Osteoblast (primary cell): Measurements from ENCODE around the gene PCNP. TPM values are rescaled to one million over a fixed set of nuclear protein-coding genes. Genes with fewer than 3 reads are reported as not detected.
"Not testable (repeated sequence)": the region's sequence is repeated elsewhere in the genome, so short reads cannot be mapped to it uniquely, and the experiment has no call there.

Experiments used
- DNase-seq: peaks from one replicate; pipeline ENCODE4 v3.0.0; 2011; ENCODE audit warnings: low spot score, mixed read lengths; ENCODE audit not compliant: insufficient read length; ENCODE audit errors: missing footprints
- H2AFZ ChIP-seq: 2 replicates; pipeline ENCODE4 v1.6.0; 2011; ENCODE audit warnings: mild to moderate bottlenecking, low read length
- H3K27ac ChIP-seq: 2 replicates; pipeline ENCODE4 v1.5.1; 2011; ENCODE audit warnings: mild to moderate bottlenecking, low read depth, low read length, moderate library complexity
- H3K27me3 ChIP-seq: 2 replicates; pipeline ENCODE4 v1.6.0; 2012; ENCODE audit warnings: mild to moderate bottlenecking, control low read depth, inconsistent platforms, low read length, moderate library complexity; ENCODE audit not compliant: insufficient read depth
- H3K36me3 ChIP-seq: 2 replicates; pipeline ENCODE4 v1.5.1; 2011; ENCODE audit warnings: mild to moderate bottlenecking, low read length, control low read depth, moderate library complexity; ENCODE audit not compliant: insufficient read depth
- H3K4me1 ChIP-seq: 2 replicates; pipeline ENCODE4 v1.5.1; 2011; ENCODE audit warnings: mild to moderate bottlenecking, low read length, control low read depth, moderate library complexity; ENCODE audit not compliant: insufficient read depth
- H3K4me2 ChIP-seq: 2 replicates; pipeline ENCODE4 v1.6.0; 2011; ENCODE audit warnings: mild to moderate bottlenecking, low read length; ENCODE audit not compliant: insufficient read depth
- H3K4me3 ChIP-seq: fragments of 200-600 bp; sonication (generic); 3 replicates; pipeline ENCODE4 v1.5.1; 2012; ENCODE audit warnings: mild to moderate bottlenecking, low read length, inconsistent platforms; ENCODE audit not compliant: insufficient read depth
- H3K79me2 ChIP-seq: 2 replicates; pipeline ENCODE4 v1.6.0; 2012; ENCODE audit warnings: mild to moderate bottlenecking, low read length, control low read depth, inconsistent platforms; ENCODE audit not compliant: insufficient read depth
- H3K9me3 ChIP-seq: 2 replicates; pipeline ENCODE4 v1.5.1; 2011; ENCODE audit warnings: low read depth, low read length, control low read depth
- H4K20me1 ChIP-seq: 2 replicates; pipeline ENCODE4 v1.6.0; 2012; ENCODE audit warnings: mild to moderate bottlenecking, low read length, control low read depth; ENCODE audit not compliant: insufficient read depth
- total RNA-seq: library from RNA; depleted of rRNA; stranded (reverse); fragments of >200 nt; gene quantifications from 2 replicates; pipeline ENCODE4 v1.2.3, GENCODE V29; 2012
- TF ChIP-seq, protein P1 (sequence below): IDR thresholded peaks from 2 replicates; pipeline ENCODE4 v1.5.1; 2011; ENCODE audit warnings: mild to moderate bottlenecking, low read depth, low read length, moderate library complexity; ENCODE audit errors: extremely low read depth

The PCNP gene
- total RNA-seq, 1 donor, result 92.6 TPM

DNA sequence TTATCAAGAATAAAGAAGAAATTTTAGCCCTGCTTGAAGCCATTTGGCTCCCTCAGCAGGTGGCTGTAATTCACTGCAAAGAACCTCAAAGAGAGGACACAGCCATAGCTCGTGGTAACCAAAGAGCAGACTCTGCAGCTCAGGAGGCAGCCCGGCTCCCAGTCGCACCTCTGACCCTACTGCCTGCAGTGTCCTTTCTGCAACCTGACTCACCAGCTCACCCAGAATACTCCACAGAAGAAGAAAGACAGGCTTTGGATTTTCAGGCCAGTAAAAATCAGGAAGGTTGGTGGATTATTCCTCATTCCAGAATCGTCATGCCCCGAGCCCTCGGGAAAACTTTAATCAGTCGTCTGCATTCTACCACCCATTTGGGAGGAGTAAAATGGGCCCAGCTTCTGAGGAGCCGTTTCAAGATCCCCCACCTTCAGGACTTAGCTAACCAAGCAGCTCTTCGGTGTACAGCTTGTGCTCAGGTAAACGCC, 64.3 kb downstream of the PCNP start:
- no peak overlapping the region for H3K4me3 ChIP-seq
- DNase-seq, result peak; percentile 51
- TF ChIP-seq, protein P1, sequence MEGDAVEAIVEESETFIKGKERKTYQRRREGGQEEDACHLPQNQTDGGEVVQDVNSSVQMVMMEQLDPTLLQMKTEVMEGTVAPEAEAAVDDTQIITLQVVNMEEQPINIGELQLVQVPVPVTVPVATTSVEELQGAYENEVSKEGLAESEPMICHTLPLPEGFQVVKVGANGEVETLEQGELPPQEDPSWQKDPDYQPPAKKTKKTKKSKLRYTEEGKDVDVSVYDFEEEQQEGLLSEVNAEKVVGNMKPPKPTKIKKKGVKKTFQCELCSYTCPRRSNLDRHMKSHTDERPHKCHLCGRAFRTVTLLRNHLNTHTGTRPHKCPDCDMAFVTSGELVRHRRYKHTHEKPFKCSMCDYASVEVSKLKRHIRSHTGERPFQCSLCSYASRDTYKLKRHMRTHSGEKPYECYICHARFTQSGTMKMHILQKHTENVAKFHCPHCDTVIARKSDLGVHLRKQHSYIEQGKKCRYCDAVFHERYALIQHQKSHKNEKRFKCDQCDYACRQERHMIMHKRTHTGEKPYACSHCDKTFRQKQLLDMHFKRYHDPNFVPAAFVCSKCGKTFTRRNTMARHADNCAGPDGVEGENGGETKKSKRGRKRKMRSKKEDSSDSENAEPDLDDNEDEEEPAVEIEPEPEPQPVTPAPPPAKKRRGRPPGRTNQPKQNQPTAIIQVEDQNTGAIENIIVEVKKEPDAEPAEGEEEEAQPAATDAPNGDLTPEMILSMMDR, result no peak
- H3K9me3 ChIP-seq, result no peaks in the 10 kb centered on the region
- no peak overlapping the region for H3K4me2 ChIP-seq
- H3K79me2 ChIP-seq, result no peaks in the 10 kb centered on the region
- H2AFZ ChIP-seq, result no peak overlapping the region
- H3K27ac ChIP-seq, result no peak overlapping the region
- H3K36me3 ChIP-seq, result no peaks in the 10 kb centered on the region
- no peaks in the 10 kb centered on the region for H4K20me1 ChIP-seq
- H3K4me1 ChIP-seq, result peaks cover 4% of the 10 kb centered on the region
- H3K27me3 ChIP-seq, result peaks cover 2% of the 10 kb centered on the region

DNA sequence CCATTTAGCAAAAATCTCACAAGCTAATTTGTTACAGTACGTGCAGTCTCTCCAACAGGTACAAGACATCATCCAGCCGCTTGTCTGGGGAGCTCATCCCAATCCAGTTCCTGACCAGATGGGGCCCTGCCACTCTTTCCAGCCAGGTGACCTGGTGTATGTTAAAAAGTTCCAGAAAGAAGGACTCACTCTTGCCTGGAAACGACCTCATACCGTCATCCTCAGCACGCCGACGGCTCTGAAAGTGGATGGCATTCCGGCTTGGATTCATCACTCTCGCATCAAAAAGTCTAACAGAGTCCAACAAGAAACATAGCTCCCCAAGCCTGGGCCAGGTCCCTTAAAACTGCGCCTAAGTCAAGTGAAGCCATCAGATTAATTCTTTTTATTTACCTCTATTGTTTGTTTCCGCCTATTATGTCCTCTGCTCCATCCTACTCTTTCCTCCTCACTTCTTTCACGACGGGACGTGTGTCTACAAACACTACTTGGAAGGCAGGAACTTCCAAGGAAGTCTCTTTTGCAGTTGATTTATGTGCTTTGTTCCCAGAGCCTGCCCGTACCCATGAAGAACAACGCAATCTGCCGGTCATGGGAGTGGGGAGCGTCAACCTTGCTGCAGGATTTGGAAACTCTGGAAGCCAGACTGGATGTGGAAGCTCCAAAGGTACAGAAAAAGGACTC, 65.4 kb downstream of the PCNP start:
- H3K9me3 ChIP-seq, result no peaks in the 10 kb centered on the region
- no peak for DNase-seq
- no peak overlapping the region for H3K4me3 ChIP-seq
- H3K27me3 ChIP-seq, result no peaks in the 10 kb centered on the region
- H3K27ac ChIP-seq, result no peak overlapping the region
- no peaks in the 10 kb centered on the region for H3K36me3 ChIP-seq
- TF ChIP-seq, protein P1, result no peak
- peaks cover 15% of the 10 kb centered on the region for H3K4me1 ChIP-seq
- no peaks in the 10 kb centered on the region for H3K79me2 ChIP-seq
- no peaks in the 10 kb centered on the region for H4K20me1 ChIP-seq
- H3K4me2 ChIP-seq, result no peak overlapping the region
- H2AFZ ChIP-seq, result no peak overlapping the region

DNA sequence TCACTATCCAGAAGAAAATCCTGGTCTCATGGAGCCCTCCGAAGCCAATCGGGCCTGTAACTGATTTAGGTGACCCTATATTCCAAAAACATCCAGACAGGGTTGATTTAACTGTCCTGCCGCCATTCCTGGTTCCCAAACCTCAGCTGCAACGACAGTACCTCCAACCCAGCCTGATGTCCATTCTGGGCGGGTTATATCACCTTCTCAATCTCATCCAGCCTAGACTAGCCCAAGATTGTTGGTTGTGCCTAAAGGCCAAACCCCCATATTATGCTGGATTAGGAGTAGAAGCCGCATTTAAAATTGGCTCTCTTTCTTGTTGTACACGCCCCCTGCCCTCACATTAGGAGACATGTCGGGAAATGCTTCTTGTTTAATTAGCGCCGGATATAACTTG, 66.3 kb downstream of the PCNP start:
- no peak for DNase-seq
- Histone ChIP-seq H3K4me2 (no peak overlapping the region), H3K4me3 (no peak overlapping the region), H3K4me1 (peaks cover 20% of the 10 kb centered on the region), H3K9me3 (no peaks in the 10 kb centered on the region), H4K20me1 (no peaks in the 10 kb centered on the region), H2AFZ (no peak overlapping the region), H3K27ac (no peak overlapping the region), H3K27me3 (no peaks in the 10 kb centered on the region), H3K36me3 (no peaks in the 10 kb centered on the region), H3K79me2 (no peaks in the 10 kb centered on the region)
- TF ChIP-seq, protein P1, result no peak

DNA sequence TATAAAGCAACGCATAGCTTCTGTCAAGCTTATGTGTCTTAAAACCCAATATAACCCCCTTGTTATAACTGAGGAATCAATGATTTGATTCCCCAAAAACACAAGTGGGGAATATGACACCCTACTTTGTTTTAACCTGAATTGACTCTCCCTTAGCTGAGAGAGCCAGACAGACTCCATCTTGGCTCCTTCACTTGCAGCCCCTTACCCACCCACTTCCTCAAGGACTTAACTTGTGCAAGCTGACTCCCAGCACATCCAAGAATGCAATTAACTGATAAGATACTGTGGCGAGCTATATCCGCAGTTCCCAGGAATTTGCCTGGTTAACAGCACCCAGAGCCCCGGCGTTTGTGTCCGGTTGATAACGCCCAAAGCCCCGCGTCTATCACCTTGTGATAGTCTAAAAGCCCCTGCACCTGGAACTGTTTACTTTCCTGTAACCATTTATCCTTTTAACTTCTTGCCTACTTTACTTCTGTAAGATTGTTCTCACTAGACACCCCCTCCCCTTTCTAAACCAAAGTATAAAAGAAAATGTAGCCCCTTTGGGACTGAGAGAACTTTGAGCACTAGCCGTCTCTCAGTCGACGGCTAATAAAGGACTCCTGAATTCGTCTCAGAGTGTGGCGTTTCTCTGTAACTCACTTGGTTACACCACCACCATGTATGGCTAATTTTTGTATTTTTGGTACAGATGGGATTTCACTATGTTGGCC, 67.6 kb downstream of the PCNP start:
- H3K27me3 ChIP-seq, H3K4me3 ChIP-seq, H2AFZ ChIP-seq, H3K9me3 ChIP-seq, H3K36me3 ChIP-seq, H3K27ac ChIP-seq, H3K79me2 ChIP-seq, H4K20me1 ChIP-seq, H3K4me2 ChIP-seq, DNase-seq: not testable (repeated sequence)
- peaks cover 17% of the 10 kb centered on the region for H3K4me1 ChIP-seq
